ENCODE measurements around the gene NUMB. TPM values are rescaled to one million over a fixed set of nuclear protein-coding genes. Genes with fewer than 3 reads are reported as not detected.

The NUMB gene
- total and polyA plus RNA-seq, 2 of the 13 experiments (the other 11 are each of a cell fraction or from before 2014, with no cell fraction given), result 20.3 to 71.1 TPM

DNA sequence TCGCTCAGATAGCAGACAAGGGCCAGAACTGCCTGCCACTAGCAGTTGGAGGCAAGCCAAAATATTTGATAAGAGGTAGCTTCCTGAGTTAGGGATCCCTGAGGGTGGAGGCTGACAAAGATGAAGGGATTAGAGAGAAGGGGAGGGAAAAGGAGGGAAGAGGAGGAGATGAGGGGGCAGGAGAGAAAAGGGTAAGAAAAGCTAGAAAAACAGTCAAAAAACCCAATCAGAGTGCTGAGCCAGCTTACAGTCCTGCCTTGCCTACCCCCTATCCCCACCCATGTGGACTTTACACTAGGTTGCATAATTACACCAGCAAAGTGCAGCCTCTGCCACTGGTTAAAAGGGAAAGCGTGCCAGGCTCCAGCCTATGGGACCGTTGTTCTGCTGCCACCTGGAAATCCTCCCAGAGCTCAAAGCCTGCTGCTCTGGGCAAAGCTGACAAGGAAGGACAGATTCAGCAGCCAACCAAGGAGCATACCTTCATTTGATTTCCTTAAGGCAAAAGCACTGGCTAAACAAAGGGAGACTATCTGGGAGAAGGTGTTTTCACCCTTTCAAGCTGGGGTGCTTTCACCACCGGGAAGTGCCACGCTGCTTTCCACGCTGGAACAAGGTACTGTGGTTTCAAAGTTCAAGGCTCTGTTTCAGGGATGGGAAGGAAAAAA lies 3.8 kb upstream of the NUMB start (continued):
- TF ChIP-seq MLXIP (CRISPR knock-in tag; IDR thresholded peaks at IDR 0.05; ENCODE audit: borderline replicate concordance) (no peak), TCF7 (IDR thresholded peaks at IDR 0.05; ENCODE audit: low read depth) (no peak), IRF9 (CRISPR knock-in tag; IDR thresholded peaks at IDR 0.05; ENCODE audit: borderline replicate concordance) (0 out of 2 replicates have a peak, but pooled peaks have one; percentile 59), CEBPG (CRISPR knock-in tag; IDR thresholded peaks at IDR 0.05) (peak; percentile 95), AHR (CRISPR knock-in tag; IDR thresholded peaks at IDR 0.05) (peak; percentile 76), RFX5 (IDR thresholded peaks at IDR 0.05; ENCODE audit: low read depth, low read length) (0 out of 2 replicates have a peak, but pooled peaks have one; percentile 44), MAX (IDR thresholded peaks at IDR 0.05) (peak; percentile 94), NAIF1 (CRISPR knock-in tag; IDR thresholded peaks at IDR 0.05; ENCODE audit: borderline replicate concordance) (0 out of 2 replicates have a peak, but pooled peaks have one; percentile 10), NCOA1 (CRISPR knock-in tag; IDR thresholded peaks at IDR 0.05) (0 out of 2 replicates have a peak, but pooled peaks have one; percentile 60), POLR2AphosphoS2 (IDR thresholded peaks at IDR 0.05; ENCODE audit: low read depth, low read length) (no peak), HHEX (CRISPR knock-in tag; IDR thresholded peaks at IDR 0.05) (no peak), FLYWCH1 (CRISPR knock-in tag; IDR thresholded peaks at IDR 0.05) (no peak), ZNF749 (CRISPR knock-in tag; IDR thresholded peaks at IDR 0.05; ENCODE audit: borderline replicate concordance) (no peak), ZIK1 (CRISPR knock-in tag; IDR thresholded peaks at IDR 0.05; ENCODE audit: borderline replicate concordance, low read depth) (peak; percentile 74; the same call in 1 of the 2 replicates), ZFAT (CRISPR knock-in tag; conservative IDR thresholded peaks at IDR 0.05) (no peak), SRSF1 (optimal IDR thresholded peaks at IDR 0.05; ENCODE audit: low read depth, low read length) (no peak), ZNF230 (CRISPR knock-in tag; IDR thresholded peaks at IDR 0.05) (no peak), ZNF572 (CRISPR knock-in tag; IDR thresholded peaks at IDR 0.05) (0 out of 2 replicates have a peak, but pooled peaks have one; percentile 32), ZNF44 (CRISPR knock-in tag; IDR thresholded peaks at IDR 0.05) (no peak), ELF1 (CRISPR knock-in tag; IDR thresholded peaks at IDR 0.05) (peak; percentile 59), XRCC5 (optimal IDR thresholded peaks at IDR 0.05; ENCODE audit: low read length) (peak; percentile 90), EEA1 (CRISPR knock-in tag; IDR thresholded peaks at IDR 0.05; ENCODE audit: borderline replicate concordance) (no peak; the same call in 1 of the 2 replicates), KDM3A (CRISPR knock-in tag; IDR thresholded peaks at IDR 0.05; ENCODE audit: low read depth) (peak; percentile 81; the same call in 1 of the 2 replicates), ZBTB7A (CRISPR knock-in tag; IDR thresholded peaks at IDR 0.05) (no peak), ISL2 (CRISPR knock-in tag; IDR thresholded peaks at IDR 0.05) (peak; percentile 87)
- TF ChIP-seq, protein P1, sequence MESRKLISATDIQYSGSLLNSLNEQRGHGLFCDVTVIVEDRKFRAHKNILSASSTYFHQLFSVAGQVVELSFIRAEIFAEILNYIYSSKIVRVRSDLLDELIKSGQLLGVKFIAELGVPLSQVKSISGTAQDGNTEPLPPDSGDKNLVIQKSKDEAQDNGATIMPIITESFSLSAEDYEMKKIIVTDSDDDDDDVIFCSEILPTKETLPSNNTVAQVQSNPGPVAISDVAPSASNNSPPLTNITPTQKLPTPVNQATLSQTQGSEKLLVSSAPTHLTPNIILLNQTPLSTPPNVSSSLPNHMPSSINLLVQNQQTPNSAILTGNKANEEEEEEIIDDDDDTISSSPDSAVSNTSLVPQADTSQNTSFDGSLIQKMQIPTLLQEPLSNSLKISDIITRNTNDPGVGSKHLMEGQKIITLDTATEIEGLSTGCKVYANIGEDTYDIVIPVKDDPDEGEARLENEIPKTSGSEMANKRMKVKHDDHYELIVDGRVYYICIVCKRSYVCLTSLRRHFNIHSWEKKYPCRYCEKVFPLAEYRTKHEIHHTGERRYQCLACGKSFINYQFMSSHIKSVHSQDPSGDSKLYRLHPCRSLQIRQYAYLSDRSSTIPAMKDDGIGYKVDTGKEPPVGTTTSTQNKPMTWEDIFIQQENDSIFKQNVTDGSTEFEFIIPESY (CRISPR knock-in tag; IDR thresholded peaks at IDR 0.05), result 0 out of 2 replicates have a peak, but pooled peaks have one; percentile 21
